Neutrophil (primary cell): ENCODE data around the gene ID1.

Source experiments
- H3K27ac ChIP-seq: fragments of 200-600 bp; sonication (generic); 2 replicates; pipeline ENCODE4 v1.5.1; 2016; ENCODE audit warnings: mild to moderate bottlenecking, moderate library complexity
- H3K27me3 ChIP-seq: fragments of 200-600 bp; sonication (generic); 2 replicates; pipeline ENCODE4 v1.6.0; 2016; ENCODE audit warnings: mild to moderate bottlenecking
- H3K36me3 ChIP-seq: fragments of 200-600 bp; sonication (generic); 2 replicates; pipeline ENCODE4 v1.5.1; 2017
- H3K4me1 ChIP-seq, 2 experiments: fragments of 200-600 bp in 1 of 2; sonication (generic) in 1 of 2; 1 replicate in 1 of 2; 2 replicates in 1 of 2; pipeline versions ENCODE4 v1.5.1 to v1.6.1; 2013 to 2016; ENCODE audit warnings: low read depth in 1 of 2, low read length in 1 of 2, mild to moderate bottlenecking in 1 of 2, moderate library complexity in 1 of 2; ENCODE audit not compliant: control insufficient read depth in 1 of 2, insufficient read depth in 1 of 2
- H3K4me3 ChIP-seq, 2 experiments: fragments of 200-600 bp in 1 of 2; sonication (generic) in 1 of 2; 1 replicate in 1 of 2; 2 replicates in 1 of 2; pipeline ENCODE4 v1.5.1; 2013 to 2016; ENCODE audit warnings: low read depth in 1 of 2, low read length in 1 of 2, mild to moderate bottlenecking in 1 of 2, moderate library complexity in 1 of 2
- H3K9me3 ChIP-seq: fragments of 200-600 bp; sonication (generic); 2 replicates; pipeline ENCODE4 v1.5.1; 2016
- CTCF ChIP-seq: fragments of 200-600 bp; sonication (generic); IDR thresholded peaks from 2 replicates; pipeline ENCODE4 v1.5.1; 2016; ENCODE audit warnings: antibody characterized with exemption

Gene ID1

GRCh38 chr20:31652917-31653396 lies 47.9 kb downstream of the ID1 start:
- no peak for TF ChIP-seq CTCF
- no peaks in the 10 kb centered on the region for H3K4me1 ChIP-seq
- H3K9me3 ChIP-seq, result no peaks in the 10 kb centered on the region
- H3K36me3 ChIP-seq, result no peaks in the 10 kb centered on the region
- no peak overlapping the region for H3K27ac ChIP-seq
- no peak overlapping the region for H3K4me3 ChIP-seq
- no peaks in the 10 kb centered on the region for H3K27me3 ChIP-seq

GRCh38 chr20:31653561-31653960 lies 48.5 kb downstream of the ID1 start:
- no peak overlapping the region for H3K27ac ChIP-seq
- H3K4me1 ChIP-seq, result no peaks in the 10 kb centered on the region
- no peaks in the 10 kb centered on the region for H3K9me3 ChIP-seq
- H3K36me3 ChIP-seq, result no peaks in the 10 kb centered on the region
- no peak for TF ChIP-seq CTCF
- no peak overlapping the region for H3K4me3 ChIP-seq
- H3K27me3 ChIP-seq, result no peaks in the 10 kb centered on the region

GRCh38 chr20:31654534-31654933 lies 49.4 kb downstream of the ID1 start:
- Histone ChIP-seq H3K4me3 (no peak overlapping the region), H3K9me3 (no peaks in the 10 kb centered on the region), H3K36me3 (no peaks in the 10 kb centered on the region), H3K27ac (no peak overlapping the region), H3K27me3 (no peaks in the 10 kb centered on the region), H3K4me1 (no peaks in the 10 kb centered on the region)
- TF ChIP-seq CTCF, result no peak
